22Rv1 (cell line): ENCODE measurements around the gene KCNF1.

Source experiments
- H3K27ac ChIP-seq: fragments of 450-650 bp; 2 replicates; pipeline ENCODE4 v1.5.1; 2017
- CTCF ChIP-seq: fragments of 450-650 bp; IDR thresholded peaks from 2 replicates; pipeline ENCODE4 v1.5.1; 2017; ENCODE audit warnings: mild to moderate bottlenecking
- ZFX ChIP-seq: fragments of 450-650 bp; IDR thresholded peaks from 2 replicates; pipeline ENCODE4 v1.6.1; 2017; ENCODE audit warnings: antibody characterized with exemption, borderline replicate concordance

Gene KCNF1

GRCh38 chr2:10894264-10894935, 17.3 kb upstream of the KCNF1 start:
- TF ChIP-seq CTCF, result no peak
- TF ChIP-seq ZFX, result no peak

GRCh38 chr2:10895231-10895630, 16.5 kb upstream of the KCNF1 start:
- H3K27ac ChIP-seq, result no peak overlapping the region
- TF ChIP-seq CTCF (no peak), ZFX (no peak)

More at GRCh38 chr2:10894264-10894935, 17.3 kb upstream of the KCNF1 start:
- no peak overlapping the region for H3K27ac ChIP-seq

- H3K27ac ChIP-seq, result no peak overlapping the region
- TF ChIP-seq ZFX (no peak), CTCF (no peak)
Measured at GRCh38 chr2:10897956-10898355, 13.8 kb upstream of the KCNF1 start.

GRCh38 chr2:10900216-10901109, 11.3 kb upstream of the KCNF1 start:
- H3K27ac ChIP-seq, result no peak overlapping the region
- TF ChIP-seq CTCF, result peak; percentile 41
- no peak for TF ChIP-seq ZFX

- no peak overlapping the region for H3K27ac ChIP-seq
- TF ChIP-seq CTCF (no peak), ZFX (no peak)
Measured at GRCh38 chr2:10901160-10901939, 10.4 kb upstream of the KCNF1 start.

- TF ChIP-seq CTCF, result no peak
- TF ChIP-seq ZFX, result no peak
- H3K27ac ChIP-seq, result no peak overlapping the region
Measured at GRCh38 chr2:10903861-10904210, 7.9 kb upstream of the KCNF1 start.
